GM13977 (cell line): Measurements from ENCODE around the gene MLLT10.

Experiments used
- DNase-seq: peaks from one replicate; pipeline ENCODE4 v3.0.0; 2012; ENCODE audit warnings: low spot score
- CTCF ChIP-seq: IDR thresholded peaks from 2 replicates; pipeline ENCODE4 v1.5.1; 2012; ENCODE audit warnings: mild to moderate bottlenecking, control low read depth; ENCODE audit not compliant: insufficient read depth; ENCODE audit errors: extremely low read depth, missing control alignments
- in situ Hi-C: fragments of 300-500 bp; cut with MboI; formaldehyde crosslinking; loops from one replicate; pipeline ENCODE4 v1.12.0; 2022; ENCODE audit warnings: low sequenced_read_pairs, low pct_unique_long_range_greater_than_20kb, mixed read lengths, inconsistent platforms; ENCODE audit not compliant: unreplicated experiment

MLLT10 gene

GRCh38 chr10:21528236-21529031, 5.6 kb upstream of the MLLT10 start:
- in situ Hi-C loops: no loop called here
- DNase-seq: no peak
- no peak for TF ChIP-seq CTCF

- TF ChIP-seq CTCF: no peak
- in situ Hi-C loops: no loop called here
- DNase-seq: no peak
These were observed 4.8 kb upstream of the MLLT10 start for GRCh38 chr10:21529032-21529910.

- no peak for DNase-seq
- TF ChIP-seq CTCF: no peak
- in situ Hi-C loops: no loop called here
These were observed 3.9 kb upstream of the MLLT10 start for GRCh38 chr10:21530168-21530567.

- in situ Hi-C loops: no loop called here
- TF ChIP-seq CTCF: no peak
- DNase-seq: no peak
These were observed 3.4 kb upstream of the MLLT10 start for GRCh38 chr10:21530641-21531040.

GRCh38 chr10:21531164-21531563, 2.9 kb upstream of the MLLT10 start:
- DNase-seq: no peak
- no peak for TF ChIP-seq CTCF
- in situ Hi-C loops: no loop called here

GRCh38 chr10:21532694-21533466, 1.2 kb upstream of the MLLT10 start:
- TF ChIP-seq CTCF: no peak
- DNase-seq: no peak
- in situ Hi-C loops: no loop called here
